ENCODE data around the gene PAK2. TPM values are rescaled to one million over a fixed set of nuclear protein-coding genes. Genes with fewer than 3 reads are reported as not detected.

The PAK2 gene
- total and polyA plus RNA-seq, 4 experiments from 2014 or later = 29.1 to 97.4 (median 59.9) TPM

DNA sequence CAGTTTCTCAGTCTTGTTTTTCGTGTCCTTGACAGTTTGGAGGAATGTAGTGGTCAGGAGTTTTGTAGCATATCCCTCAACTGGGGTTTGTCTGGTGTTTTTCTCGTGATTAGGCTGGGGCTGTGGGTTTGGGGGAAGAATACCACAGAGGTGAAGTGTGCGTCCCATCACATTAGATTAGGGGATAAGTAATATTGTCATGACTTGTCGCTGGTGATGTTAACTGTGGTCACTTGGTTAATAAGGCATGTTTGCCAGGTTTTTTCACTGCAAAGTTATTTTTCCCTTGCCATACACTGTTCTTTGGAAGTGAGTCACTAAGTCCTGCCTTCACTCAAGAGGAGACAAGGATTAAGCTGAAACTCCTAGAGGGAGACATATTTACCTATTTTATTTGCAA, 39.1 kb downstream of the PAK2 start:
- CTCF ChIA-PET (ENCODE audit: partially characterized antibody) = no interaction called here
- H3K27ac Mint-ChIP-seq = peak overlapping the region in 5 of 7 donors; percentile 25 to 84 (median 45)
- H3K36me3 ChIP-seq (ENCODE audit: insufficient read depth, low read length) = peaks cover 14% of the 10 kb centered on the region
- POLR2A ChIA-PET (ENCODE audit: partially characterized antibody) = interaction anchor here (0.9 kb wide), 1 partner anchor 250 kb away, joined by 3 read pairs; no protein-coding TSS in a partner anchor
- no peak overlapping the region for H3K4me3 ChIP-seq (ENCODE audit: low read length in 2 of 2)
- intact Hi-C loops (cut with micrococcal nuclease) = loop anchor here (5.0 kb wide), 1 partner anchor 36 kb away; no protein-coding TSS in a partner anchor
- peaks cover 0 to 2% (median 0%) of the 10 kb centered on the region in 8 donors for H3K9me3 Mint-ChIP-seq
- H3K4me1 ChIP-seq (ENCODE audit: insufficient read depth, low read length) = peaks cover 41% of the 10 kb centered on the region
- no peak overlapping the region for H3K27ac ChIP-seq (ENCODE audit: low read depth, low read length)
- no peaks in the 10 kb centered on the region for H3K9me3 ChIP-seq (ENCODE audit: control insufficient read depth in 1 of 2, low read length in 2 of 2)
- peak overlapping the region in 1 of 8 donors; percentile 41 for H3K4me3 Mint-ChIP-seq
- no peaks in the 10 kb centered on the region for H3K27me3 ChIP-seq (ENCODE audit: insufficient read depth, low read length)
- no peaks in the 10 kb centered on the region for H3K27me3 Mint-ChIP-seq
- H3K36me3 Mint-ChIP-seq = peaks cover 30 to 39% of the 10 kb centered on the region in 2 donors
- no peak for DNase-seq
- peaks cover 43 to 69% (median 57%) of the 10 kb centered on the region in 4 donors for H3K4me1 Mint-ChIP-seq

DNA sequence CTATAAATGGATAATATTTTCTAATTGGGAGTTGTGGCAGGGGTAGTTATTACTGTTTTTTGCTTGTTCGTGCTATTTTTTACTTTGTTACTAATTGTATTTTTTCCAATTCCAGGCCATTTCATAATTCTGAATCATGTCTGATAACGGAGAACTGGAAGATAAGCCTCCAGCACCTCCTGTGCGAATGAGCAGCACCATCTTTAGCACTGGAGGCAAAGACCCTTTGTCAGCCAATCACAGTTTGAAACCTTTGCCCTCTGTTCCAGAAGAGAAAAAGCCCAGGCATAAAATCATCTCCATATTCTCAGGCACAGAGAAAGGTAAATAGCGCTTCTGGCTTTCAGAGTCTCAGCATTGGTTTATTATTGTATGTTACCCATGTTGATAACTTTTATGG, 42.9 kb downstream of the PAK2 start:
- no peak overlapping the region for H3K27ac ChIP-seq (ENCODE audit: low read depth, low read length)
- no peaks in the 10 kb centered on the region for H3K9me3 ChIP-seq (ENCODE audit: control insufficient read depth in 1 of 2, low read length in 2 of 2)
- no peaks in the 10 kb centered on the region for H3K27me3 ChIP-seq (ENCODE audit: insufficient read depth, low read length)
- POLR2A ChIA-PET (ENCODE audit: partially characterized antibody) = no interaction called here
- Mint-ChIP-seq H3K4me3 (no peak overlapping the region), H3K36me3 (peaks cover 44 to 55% of the 10 kb centered on the region in 2 donors), H3K27ac (peak overlapping the region in 4 of 7 donors; percentile 19 to 46 (median 26)), H3K4me1 (peaks cover 27 to 53% (median 37%) of the 10 kb centered on the region in 4 donors), H3K27me3 (no peaks in the 10 kb centered on the region), H3K9me3 (peaks cover 0 to 2% (median 0%) of the 10 kb centered on the region in 8 donors)
- intact Hi-C loops (cut with micrococcal nuclease) = no loop called here
- CTCF ChIA-PET (ENCODE audit: partially characterized antibody) = no interaction called here
- peaks cover 17% of the 10 kb centered on the region for H3K4me1 ChIP-seq (ENCODE audit: insufficient read depth, low read length)
- DNase-seq = no peak
- no peak overlapping the region for H3K4me3 ChIP-seq (ENCODE audit: low read length in 2 of 2)
- peaks cover 14% of the 10 kb centered on the region for H3K36me3 ChIP-seq (ENCODE audit: insufficient read depth, low read length)

GRCh38 chr3:196788528-196788927, 48.9 kb downstream of the PAK2 start:
- no peaks in the 10 kb centered on the region for H3K27me3 ChIP-seq (ENCODE audit: insufficient read depth, low read length)
- H3K9me3 Mint-ChIP-seq = no peaks in the 10 kb centered on the region
- CTCF ChIA-PET (ENCODE audit: partially characterized antibody) = no interaction called here
- H3K27ac ChIP-seq (ENCODE audit: low read depth, low read length) = no peak overlapping the region
- no peak overlapping the region for H3K4me3 Mint-ChIP-seq
- peaks cover 15 to 44% (median 27%) of the 10 kb centered on the region in 4 donors for H3K4me1 Mint-ChIP-seq
- H3K36me3 Mint-ChIP-seq = peaks cover 48 to 57% of the 10 kb centered on the region in 2 donors
- peaks cover 7% of the 10 kb centered on the region for H3K36me3 ChIP-seq (ENCODE audit: insufficient read depth, low read length)
- H3K9me3 ChIP-seq (ENCODE audit: control insufficient read depth in 1 of 2, low read length in 2 of 2) = no peaks in the 10 kb centered on the region
- H3K27me3 Mint-ChIP-seq = no peaks in the 10 kb centered on the region
- H3K4me3 ChIP-seq (ENCODE audit: low read length in 2 of 2) = no peak overlapping the region
- POLR2A ChIA-PET (ENCODE audit: partially characterized antibody) = no interaction called here
- intact Hi-C loops (cut with micrococcal nuclease) = no loop called here
- DNase-seq = no peak
- peak overlapping the region in 4 of 7 donors; percentile 20 to 92 (median 60) for H3K27ac Mint-ChIP-seq
- no peaks in the 10 kb centered on the region for H3K4me1 ChIP-seq (ENCODE audit: insufficient read depth, low read length)

- H3K27ac Mint-ChIP-seq = peak overlapping the region in 1 of 7 donors; percentile 32
- peaks cover 48 to 56% of the 10 kb centered on the region in 2 donors for H3K36me3 Mint-ChIP-seq
- Histone ChIP-seq H3K27me3 (ENCODE audit: insufficient read depth, low read length) (no peaks in the 10 kb centered on the region), H3K36me3 (ENCODE audit: insufficient read depth, low read length) (peaks cover 4% of the 10 kb centered on the region), H3K4me1 (ENCODE audit: insufficient read depth, low read length) (no peaks in the 10 kb centered on the region), H3K4me3 (ENCODE audit: low read length in 2 of 2) (no peak overlapping the region), H3K9me3 (ENCODE audit: control insufficient read depth in 1 of 2, low read length in 2 of 2) (no peaks in the 10 kb centered on the region), H3K27ac (ENCODE audit: low read depth, low read length) (no peak overlapping the region)
- no peaks in the 10 kb centered on the region for H3K27me3 Mint-ChIP-seq
- intact Hi-C loops (cut with micrococcal nuclease) = no loop called here
- no peaks in the 10 kb centered on the region for H3K9me3 Mint-ChIP-seq
- CTCF ChIA-PET (ENCODE audit: partially characterized antibody) = interaction anchor here (1.5 kb wide), 1 partner anchor 48 kb away, joined by 3 read pairs; no protein-coding TSS in a partner anchor
- DNase-seq = no peak
- POLR2A ChIA-PET (ENCODE audit: partially characterized antibody) = no interaction called here
- no peak overlapping the region for H3K4me3 Mint-ChIP-seq
- H3K4me1 Mint-ChIP-seq = peaks cover 18 to 48% (median 31%) of the 10 kb centered on the region in 4 donors
Measured at GRCh38 chr3:196789885-196790359, 50.3 kb downstream of the PAK2 start.

DNA sequence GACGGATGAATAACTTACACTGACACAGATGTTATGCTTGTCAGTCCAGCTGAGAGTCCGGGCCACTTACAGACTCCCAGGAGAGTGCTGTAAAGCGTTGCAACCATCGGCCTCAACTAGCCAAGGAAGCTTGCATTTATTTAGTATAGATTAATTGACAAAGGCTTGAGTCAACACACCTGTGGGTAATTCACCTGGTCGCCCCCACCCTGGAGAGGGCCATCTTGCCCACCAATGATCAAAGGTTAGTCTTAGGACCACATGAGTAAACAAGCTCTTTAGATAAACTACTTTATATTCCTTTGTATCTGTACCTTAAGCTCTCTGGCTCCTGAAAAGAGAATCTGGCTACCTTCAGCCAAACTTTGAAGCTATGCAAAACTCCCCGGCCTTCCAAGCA, 51.0 kb downstream of the PAK2 start:
- H3K4me3 ChIP-seq (ENCODE audit: low read length in 2 of 2) = no peak overlapping the region
- Mint-ChIP-seq H3K9me3 (no peaks in the 10 kb centered on the region), H3K4me1 (peaks cover 16 to 41% (median 26%) of the 10 kb centered on the region in 4 donors), H3K27ac (peak overlapping the region in 2 of 7 donors; percentile 21 to 31), H3K4me3 (no peak overlapping the region), H3K36me3 (peaks cover 44 to 52% of the 10 kb centered on the region in 2 donors), H3K27me3 (no peaks in the 10 kb centered on the region)
- H3K9me3 ChIP-seq (ENCODE audit: control insufficient read depth in 1 of 2, low read length in 2 of 2) = no peaks in the 10 kb centered on the region
- no peaks in the 10 kb centered on the region for H3K4me1 ChIP-seq (ENCODE audit: insufficient read depth, low read length)
- intact Hi-C loops (cut with micrococcal nuclease) = no loop called here
- no peaks in the 10 kb centered on the region for H3K27me3 ChIP-seq (ENCODE audit: insufficient read depth, low read length)
- ChIA-PET POLR2A (ENCODE audit: partially characterized antibody) (no interaction called here), CTCF (ENCODE audit: partially characterized antibody) (interaction anchor here (0.5 kb wide), 1 partner anchor 60 kb away, joined by 3 read pairs; no protein-coding TSS in a partner anchor)
- H3K27ac ChIP-seq (ENCODE audit: low read depth, low read length) = no peak overlapping the region
- no peak for DNase-seq
- peaks cover 4% of the 10 kb centered on the region for H3K36me3 ChIP-seq (ENCODE audit: insufficient read depth, low read length)

GRCh38 chr3:196792771-196793170, 53.1 kb downstream of the PAK2 start:
- Histone ChIP-seq H3K36me3 (ENCODE audit: insufficient read depth, low read length) (peaks cover 4% of the 10 kb centered on the region), H3K4me1 (ENCODE audit: insufficient read depth, low read length) (no peaks in the 10 kb centered on the region), H3K27me3 (ENCODE audit: insufficient read depth, low read length) (no peaks in the 10 kb centered on the region), H3K27ac (ENCODE audit: low read depth, low read length) (no peak overlapping the region), H3K9me3 (ENCODE audit: control insufficient read depth in 1 of 2, low read length in 2 of 2) (no peaks in the 10 kb centered on the region), H3K4me3 (ENCODE audit: low read length in 2 of 2) (no peak overlapping the region)
- H3K9me3 Mint-ChIP-seq = no peaks in the 10 kb centered on the region
- no peak for DNase-seq
- ChIA-PET CTCF (ENCODE audit: partially characterized antibody) (no interaction called here), POLR2A (ENCODE audit: partially characterized antibody) (no interaction called here)
- H3K36me3 Mint-ChIP-seq = peaks cover 35 to 42% of the 10 kb centered on the region in 2 donors
- H3K4me1 Mint-ChIP-seq = peaks cover 17 to 37% (median 27%) of the 10 kb centered on the region in 4 donors
- no peaks in the 10 kb centered on the region for H3K27me3 Mint-ChIP-seq
- intact Hi-C loops (cut with micrococcal nuclease) = no loop called here
- peak overlapping the region in 3 of 7 donors; percentile 27 to 57 (median 40) for H3K27ac Mint-ChIP-seq
- H3K4me3 Mint-ChIP-seq = no peak overlapping the region

DNA sequence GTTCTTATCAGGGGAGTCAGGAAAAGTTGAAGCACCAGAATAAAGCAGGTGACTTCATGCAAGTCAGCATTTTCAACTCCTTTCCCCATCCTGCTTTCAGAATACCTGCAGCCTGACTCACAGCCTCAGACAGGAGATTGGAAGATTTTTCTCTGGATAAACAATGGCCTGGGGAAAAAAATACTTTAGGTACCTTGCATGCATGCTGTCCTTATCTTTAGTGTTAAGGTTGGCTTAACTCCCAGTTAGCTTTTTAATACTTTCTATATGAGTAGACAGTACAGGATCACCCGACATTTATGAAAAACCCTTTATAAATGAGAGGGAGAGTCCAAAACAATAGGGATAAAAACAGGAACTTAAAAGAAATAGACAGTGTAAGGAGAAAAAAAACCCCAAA, 53.6 kb downstream of the PAK2 start:
- no peak for DNase-seq
- H3K27ac Mint-ChIP-seq = peak overlapping the region in 3 of 7 donors; percentile 38 to 86 (median 77)
- H3K27me3 Mint-ChIP-seq = no peaks in the 10 kb centered on the region
- H3K4me3 Mint-ChIP-seq = no peak overlapping the region
- no peaks in the 10 kb centered on the region for H3K9me3 Mint-ChIP-seq
- ChIA-PET POLR2A (ENCODE audit: partially characterized antibody) (no interaction called here), CTCF (ENCODE audit: partially characterized antibody) (no interaction called here)
- no peaks in the 10 kb centered on the region for H3K27me3 ChIP-seq (ENCODE audit: insufficient read depth, low read length)
- intact Hi-C loops (cut with micrococcal nuclease) = no loop called here
- H3K4me3 ChIP-seq (ENCODE audit: low read length in 2 of 2) = no peak overlapping the region
- H3K9me3 ChIP-seq (ENCODE audit: control insufficient read depth in 1 of 2, low read length in 2 of 2) = no peaks in the 10 kb centered on the region
- H3K4me1 ChIP-seq (ENCODE audit: insufficient read depth, low read length) = no peaks in the 10 kb centered on the region
- H3K4me1 Mint-ChIP-seq = peaks cover 14 to 34% (median 26%) of the 10 kb centered on the region in 4 donors
- H3K36me3 Mint-ChIP-seq = peaks cover 32 to 39% of the 10 kb centered on the region in 2 donors
- peaks cover 4% of the 10 kb centered on the region for H3K36me3 ChIP-seq (ENCODE audit: insufficient read depth, low read length)
- H3K27ac ChIP-seq (ENCODE audit: low read depth, low read length) = no peak overlapping the region
